Muscle layer of colon (tissue), 2 donors: ENCODE results near the gene SETBP1.

Experiments used
- H3K27ac ChIP-seq: one replicate; pipeline ENCODE4 v1.7.0; 2013; ENCODE audit warnings: low read depth, mild to moderate bottlenecking, low read length, moderate library complexity
- H3K27me3 ChIP-seq, 2 donors: one replicate each; pipeline ENCODE4 v1.7.0; 2013; ENCODE audit warnings: low read length in 2 of 2, mild to moderate bottlenecking in 2 of 2; ENCODE audit not compliant: insufficient read depth in 2 of 2, control insufficient read depth in 1 of 2
- H3K36me3 ChIP-seq: one replicate; pipeline ENCODE4 v1.7.0; 2013; ENCODE audit warnings: mild to moderate bottlenecking, low read length; ENCODE audit not compliant: insufficient read depth
- H3K4me1 ChIP-seq: one replicate; pipeline ENCODE4 v1.7.0; 2013; ENCODE audit warnings: mild to moderate bottlenecking, low read length; ENCODE audit not compliant: insufficient read depth
- H3K4me3 ChIP-seq, 2 donors: one replicate each; pipeline ENCODE4 v1.7.0; 2013; ENCODE audit warnings: low read length in 2 of 2, low read depth in 1 of 2, mild to moderate bottlenecking in 1 of 2, moderate library complexity in 1 of 2
- H3K9ac ChIP-seq: one replicate; pipeline ENCODE4 v1.7.0; 2013; ENCODE audit warnings: low read length
- H3K9me3 ChIP-seq: one replicate; pipeline ENCODE4 v1.7.0; 2013; ENCODE audit warnings: mild to moderate bottlenecking, low read length
- donor health status: abdominal sarcoma.
- donor health status: Adenocarcinoma of cecum.

SETBP1 gene

GRCh38 chr18:44725300-44726058 is 44.8 kb downstream of the SETBP1 start:
- no peaks in the 10 kb centered on the region for H3K27me3 ChIP-seq
- H3K4me1 ChIP-seq, result peaks cover 86% of the 10 kb centered on the region
- no peaks in the 10 kb centered on the region for H3K9me3 ChIP-seq
- H3K27ac ChIP-seq, result peak overlapping the region; percentile 5
- H3K9ac ChIP-seq, result no peak overlapping the region
- H3K36me3 ChIP-seq, result no peaks in the 10 kb centered on the region
- no peak overlapping the region for H3K4me3 ChIP-seq

- no peaks in the 10 kb centered on the region for H3K9me3 ChIP-seq
- no peaks in the 10 kb centered on the region for H3K27me3 ChIP-seq
- peak overlapping the region; percentile 5 for H3K27ac ChIP-seq
- H3K4me3 ChIP-seq, result no peak overlapping the region
- H3K9ac ChIP-seq, result no peak overlapping the region
- H3K4me1 ChIP-seq, result peaks cover 92% of the 10 kb centered on the region
- no peaks in the 10 kb centered on the region for H3K36me3 ChIP-seq
Observed at GRCh38 chr18:44726059-44726421, 45.4 kb downstream of the SETBP1 start.

- Histone ChIP-seq H3K9ac (no peak overlapping the region), H3K27ac (no peak overlapping the region), H3K4me3 (no peak overlapping the region), H3K4me1 (peaks cover 94% of the 10 kb centered on the region), H3K9me3 (no peaks in the 10 kb centered on the region), H3K36me3 (no peaks in the 10 kb centered on the region), H3K27me3 (no peaks in the 10 kb centered on the region)
Observed at GRCh38 chr18:44727291-44727690, 46.6 kb downstream of the SETBP1 start.

GRCh38 chr18:44729631-44730101 is 49.0 kb downstream of the SETBP1 start:
- no peak overlapping the region for H3K9ac ChIP-seq
- H3K27me3 ChIP-seq, result no peaks in the 10 kb centered on the region
- H3K27ac ChIP-seq, result peak overlapping the region; percentile 4
- H3K4me1 ChIP-seq, result peaks cover 89% of the 10 kb centered on the region
- H3K4me3 ChIP-seq, result no peak overlapping the region
- H3K36me3 ChIP-seq, result no peaks in the 10 kb centered on the region
- H3K9me3 ChIP-seq, result no peaks in the 10 kb centered on the region

- Histone ChIP-seq H3K4me3 (no peak overlapping the region), H3K36me3 (no peaks in the 10 kb centered on the region), H3K27me3 (no peaks in the 10 kb centered on the region), H3K9ac (no peak overlapping the region), H3K9me3 (no peaks in the 10 kb centered on the region), H3K4me1 (peaks cover 76% of the 10 kb centered on the region), H3K27ac (peak overlapping the region; percentile 72)
Observed at GRCh38 chr18:44730803-44731529, 50.3 kb downstream of the SETBP1 start.

- Histone ChIP-seq H3K4me1 (peaks cover 71% of the 10 kb centered on the region), H3K9ac (no peak overlapping the region), H3K9me3 (no peaks in the 10 kb centered on the region), H3K27me3 (no peaks in the 10 kb centered on the region), H3K36me3 (no peaks in the 10 kb centered on the region), H3K4me3 (no peak overlapping the region), H3K27ac (peak overlapping the region; percentile 72)
Observed at GRCh38 chr18:44731530-44732237, 51.0 kb downstream of the SETBP1 start.

GRCh38 chr18:44732238-44732563 is 51.5 kb downstream of the SETBP1 start:
- Histone ChIP-seq H3K4me1 (peaks cover 71% of the 10 kb centered on the region), H3K27me3 (no peaks in the 10 kb centered on the region), H3K9ac (no peak overlapping the region), H3K36me3 (no peaks in the 10 kb centered on the region), H3K4me3 (no peak overlapping the region), H3K27ac (peak overlapping the region; percentile 72), H3K9me3 (no peaks in the 10 kb centered on the region)

- H3K27me3 ChIP-seq, result no peaks in the 10 kb centered on the region
- no peaks in the 10 kb centered on the region for H3K36me3 ChIP-seq
- H3K27ac ChIP-seq, result peak overlapping the region; percentile 72
Observed at GRCh38 chr18:44732599-44732998, 51.9 kb downstream of the SETBP1 start.

GRCh38 chr18:44733069-44733753 is 52.5 kb downstream of the SETBP1 start:
- H3K27ac ChIP-seq, result peak overlapping the region; percentile 72
- H3K27me3 ChIP-seq, result no peaks in the 10 kb centered on the region
- no peak overlapping the region for H3K9ac ChIP-seq
- H3K4me1 ChIP-seq, result peaks cover 65% of the 10 kb centered on the region
- H3K4me3 ChIP-seq, result no peak overlapping the region
- H3K9me3 ChIP-seq, result no peaks in the 10 kb centered on the region
- H3K36me3 ChIP-seq, result no peaks in the 10 kb centered on the region

More at GRCh38 chr18:44732599-44732998, 51.9 kb downstream of the SETBP1 start:
- H3K4me1 ChIP-seq, result peaks cover 71% of the 10 kb centered on the region
- no peak overlapping the region for H3K9ac ChIP-seq
- H3K4me3 ChIP-seq, result no peak overlapping the region
- H3K9me3 ChIP-seq, result no peaks in the 10 kb centered on the region

- Histone ChIP-seq H3K27me3 (no peaks in the 10 kb centered on the region), H3K4me3 (no peak overlapping the region), H3K4me1 (peaks cover 58% of the 10 kb centered on the region), H3K9me3 (no peaks in the 10 kb centered on the region), H3K36me3 (no peaks in the 10 kb centered on the region), H3K27ac (peak overlapping the region; percentile 72), H3K9ac (no peak overlapping the region)
Observed at GRCh38 chr18:44733754-44734465, 53.2 kb downstream of the SETBP1 start.
